DND-41 (cell line): ENCODE measurements around the gene SLC1A2.

Experiments used
- ATAC-seq: fragments of 200-7000 bp; cut with Tn5 transposase; 3 replicates; pipeline ENCODE4 v1.9.1; 2021; ENCODE audit warnings: low read depth; ENCODE audit not compliant: insufficient read depth
- DNase-seq: peaks from one replicate; pipeline ENCODE4 v3.0.0-alpha.2; 2020
- H2AFZ ChIP-seq: 2 replicates; pipeline ENCODE4 v1.6.0; 2012; ENCODE audit warnings: low read depth, low read length
- H3K27ac ChIP-seq: 2 replicates; pipeline ENCODE4 v1.5.1; 2012; ENCODE audit warnings: low read length, inconsistent platforms
- H3K27me3 ChIP-seq: fragments of 200-600 bp; sonication (generic); 2 replicates; pipeline ENCODE4 v1.6.0; 2012; ENCODE audit warnings: low read length, mild to moderate bottlenecking, inconsistent platforms; ENCODE audit not compliant: insufficient read depth, poor library complexity
- H3K36me3 ChIP-seq: 2 replicates; pipeline ENCODE4 v1.5.1; 2012; ENCODE audit warnings: low read length, inconsistent platforms; ENCODE audit not compliant: insufficient read depth
- H3K4me1 ChIP-seq: 2 replicates; pipeline ENCODE4 v1.5.1; 2012; ENCODE audit warnings: mild to moderate bottlenecking, low read length; ENCODE audit not compliant: insufficient read depth
- H3K4me2 ChIP-seq: 2 replicates; pipeline ENCODE4 v1.6.0; 2012; ENCODE audit warnings: mild to moderate bottlenecking, moderate library complexity, low read length, inconsistent platforms; ENCODE audit not compliant: insufficient read depth
- H3K4me3 ChIP-seq, 2 experiments: fragments of 200-600 bp in 1 of 2; shearing (Covaris generic) in 1 of 2; 2 replicates each; pipeline ENCODE4 v1.5.1; 2012 to 2016; ENCODE audit warnings: inconsistent platforms in 2 of 2, low read length in 2 of 2, mild to moderate bottlenecking in 2 of 2, low read depth in 1 of 2, moderate library complexity in 1 of 2
- H3K79me2 ChIP-seq: 2 replicates; pipeline ENCODE4 v1.6.0; 2012; ENCODE audit warnings: low read length, inconsistent platforms; ENCODE audit not compliant: insufficient read depth
- H3K9ac ChIP-seq: 2 replicates; pipeline ENCODE4 v1.6.0; 2012; ENCODE audit warnings: low read depth, mild to moderate bottlenecking, inconsistent platforms, low read length, moderate library complexity
- H3K9me3 ChIP-seq: 2 replicates; pipeline ENCODE4 v1.5.1; 2012; ENCODE audit warnings: low read length, moderate library complexity, mild to moderate bottlenecking, inconsistent platforms; ENCODE audit not compliant: insufficient read depth, severe bottlenecking
- H4K20me1 ChIP-seq: 2 replicates; pipeline ENCODE4 v1.6.0; 2012; ENCODE audit warnings: low read length; ENCODE audit not compliant: insufficient read depth
- CTCF ChIP-seq: IDR thresholded peaks from 2 replicates; pipeline ENCODE4 v1.5.1; 2012; ENCODE audit warnings: borderline replicate concordance, low read length, moderate library complexity, mild to moderate bottlenecking; ENCODE audit not compliant: poor library complexity, severe bottlenecking; ENCODE audit errors: extremely low read depth
- EZH2 ChIP-seq: IDR thresholded peaks from 3 replicates; pipeline ENCODE4 v1.6.1; 2012; ENCODE audit warnings: borderline replicate concordance, low read depth, mild to moderate bottlenecking, moderate library complexity, low read length, inconsistent platforms; ENCODE audit not compliant: severe bottlenecking

Gene SLC1A2

GRCh38 chr11:35238882-35239281, 180.5 kb downstream of the SLC1A2 start:
- H3K27me3 ChIP-seq: no peaks in the 10 kb centered on the region
- H3K4me3 ChIP-seq: no peak overlapping the region
- no peaks in the 10 kb centered on the region for H3K36me3 ChIP-seq
- DNase-seq (no peak), ATAC-seq (no peak)
- H3K27ac ChIP-seq: no peak overlapping the region
- H3K9me3 ChIP-seq: no peaks in the 10 kb centered on the region
- H2AFZ ChIP-seq: no peak overlapping the region
- no peaks in the 10 kb centered on the region for H3K79me2 ChIP-seq
- H3K9ac ChIP-seq: no peak overlapping the region
- H3K4me1 ChIP-seq: peaks cover 30% of the 10 kb centered on the region
- TF ChIP-seq EZH2 (no peak), CTCF (no peak)
- no peaks in the 10 kb centered on the region for H4K20me1 ChIP-seq
- H3K4me2 ChIP-seq: no peak overlapping the region

GRCh38 chr11:35237860-35238715, 181.3 kb downstream of the SLC1A2 start:
- Histone ChIP-seq H3K9ac (no peak overlapping the region), H3K27ac (no peak overlapping the region), H3K4me3 (no peak overlapping the region), H3K27me3 (no peaks in the 10 kb centered on the region), H3K79me2 (no peaks in the 10 kb centered on the region), H4K20me1 (no peaks in the 10 kb centered on the region), H3K36me3 (no peaks in the 10 kb centered on the region), H3K4me1 (peaks cover 30% of the 10 kb centered on the region), H3K4me2 (no peak overlapping the region), H3K9me3 (no peaks in the 10 kb centered on the region), H2AFZ (0 out of 2 replicates have a peak overlapping the region, but pooled peaks have one; percentile 10)
- DNase-seq (peak; percentile 59), ATAC-seq (peak; percentile 48; the same call in 1 of the 3 replicates)
- TF ChIP-seq CTCF (peak; percentile 84), EZH2 (no peak)

- Histone ChIP-seq H2AFZ (no peak overlapping the region), H3K4me3 (no peak overlapping the region), H3K4me2 (no peak overlapping the region), H3K27me3 (no peaks in the 10 kb centered on the region), H3K9ac (no peak overlapping the region), H3K27ac (no peak overlapping the region), H3K9me3 (no peaks in the 10 kb centered on the region), H3K4me1 (peaks cover 30% of the 10 kb centered on the region), H3K79me2 (no peaks in the 10 kb centered on the region), H4K20me1 (no peaks in the 10 kb centered on the region), H3K36me3 (no peaks in the 10 kb centered on the region)
- ATAC-seq: no peak
- no peak for TF ChIP-seq EZH2
- TF ChIP-seq CTCF: no peak
- DNase-seq: no peak
Observed at GRCh38 chr11:35237351-35237750, 182.0 kb downstream of the SLC1A2 start.
